Germinal center (tissue), 1 donor: ENCODE data around the gene TRIM8.

Experiments
- DNase-seq: peaks from one replicate; pipeline ENCODE4 v3.0.0; 2012; ENCODE audit warnings: mixed read lengths, low spot score

TRIM8 gene

GRCh38 chr10:102701796-102702195 is 57.5 kb downstream of the TRIM8 start:
- no peak for DNase-seq

DNA sequence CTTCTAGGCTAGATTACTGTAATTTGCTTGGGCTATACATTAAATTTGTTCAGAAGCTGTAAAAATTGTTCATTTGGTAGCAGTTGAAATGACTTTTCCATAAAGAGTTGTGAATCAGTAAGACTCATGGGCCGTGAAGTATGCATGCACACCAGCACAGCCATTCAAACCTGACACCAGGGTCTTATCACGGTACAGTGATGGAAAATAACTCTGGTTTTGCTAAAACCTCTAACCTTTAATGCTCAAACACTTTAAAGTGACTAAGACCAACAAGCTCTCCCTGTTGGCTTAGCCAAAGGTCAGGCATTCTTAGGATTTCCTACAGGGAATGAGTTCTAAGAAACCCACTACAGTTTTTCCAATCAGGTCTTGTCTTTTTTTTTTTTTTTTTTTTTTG is 58.5 kb downstream of the TRIM8 start:
- no peak for DNase-seq

GRCh38 chr10:102704915-102705314 is 60.6 kb downstream of the TRIM8 start:
- no peak for DNase-seq

DNA sequence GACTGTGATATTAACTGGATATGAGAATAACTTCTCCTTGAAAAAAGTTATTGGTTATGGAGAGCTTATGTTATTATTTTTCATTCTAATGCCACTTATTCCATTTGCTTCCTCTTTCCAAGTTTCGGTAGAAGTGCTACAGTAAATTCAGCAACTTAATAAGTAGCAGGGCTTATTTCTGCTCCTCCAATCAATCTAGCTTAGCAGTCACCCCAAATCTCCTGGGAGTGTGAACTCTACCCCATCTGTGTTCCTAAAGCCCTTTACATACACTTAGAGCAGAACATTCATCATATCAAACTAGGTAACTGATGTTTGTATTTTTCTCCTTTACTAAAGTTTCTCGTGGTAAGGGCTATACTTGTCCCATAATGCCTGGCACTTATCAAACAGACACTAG is 61.3 kb downstream of the TRIM8 start:
- DNase-seq = no peak
